Measurements from ENCODE around the gene ERF.
A peak's percentile ranks its signal among the peaks of the same experiment; 100 is the strongest.
"Not testable (repeated sequence)": the region's sequence is repeated elsewhere in the genome, so short reads cannot be mapped to it uniquely, and the experiment has no call there.

The ERF gene

GRCh38 chr19:42261763-42262162 is 6.8 kb upstream of the ERF start:
- no peak overlapping the region for H3K4me3 ChIP-seq (replicated peaks; ENCODE audit: low read depth, low read length)
- H3K27me3 ChIP-seq (replicated peaks; ENCODE audit: control insufficient read depth, insufficient read depth, low read length), result no peaks in the 10 kb centered on the region
- DNase-seq (ENCODE audit: extremely low read depth, insufficient read length), result no peak
- no peaks in the 10 kb centered on the region for H3K36me3 ChIP-seq (ENCODE audit: control insufficient read depth, insufficient read depth, low read length)
- TF ChIP-seq CTCF (IDR thresholded peaks at IDR 0.05; ENCODE audit: insufficient read depth, low read length, poor library complexity, severe bottlenecking), result no peak

GRCh38 chr19:42257842-42258241 is 2.9 kb upstream of the ERF start:
- not testable (repeated sequence) for DNase-seq (ENCODE audit: extremely low read depth, insufficient read length); H3K27me3 ChIP-seq (replicated peaks; ENCODE audit: control insufficient read depth, insufficient read depth, low read length); H3K36me3 ChIP-seq (ENCODE audit: control insufficient read depth, insufficient read depth, low read length); H3K4me3 ChIP-seq (replicated peaks; ENCODE audit: low read depth, low read length)

- H3K36me3 ChIP-seq (ENCODE audit: control insufficient read depth, insufficient read depth, low read length), result no peaks in the 10 kb centered on the region
- H3K4me3 ChIP-seq (replicated peaks; ENCODE audit: low read depth, low read length), result peak overlapping the region; percentile 69
- no peaks in the 10 kb centered on the region for H3K27me3 ChIP-seq (replicated peaks; ENCODE audit: control insufficient read depth, insufficient read depth, low read length)
- DNase-seq (ENCODE audit: extremely low read depth, insufficient read length), result no peak
- TF ChIP-seq CTCF (IDR thresholded peaks at IDR 0.05; ENCODE audit: insufficient read depth, low read length, poor library complexity, severe bottlenecking), result no peak
These were observed 1.1 kb upstream of the ERF start for GRCh38 chr19:42255766-42256745.

GRCh38 chr19:42254089-42254849 is 659 bp downstream of the ERF start:
- H3K4me3 ChIP-seq (replicated peaks; ENCODE audit: low read depth, low read length), result peak overlapping the region; percentile 87
- TF ChIP-seq CTCF (IDR thresholded peaks at IDR 0.05; ENCODE audit: insufficient read depth, low read length, poor library complexity, severe bottlenecking), result peak; percentile 0
- no peaks in the 10 kb centered on the region for H3K27me3 ChIP-seq (replicated peaks; ENCODE audit: control insufficient read depth, insufficient read depth, low read length)
- peaks cover 2% of the 10 kb centered on the region for H3K36me3 ChIP-seq (ENCODE audit: control insufficient read depth, insufficient read depth, low read length)
- DNase-seq (ENCODE audit: extremely low read depth, insufficient read length), result peak; percentile 81

GRCh38 chr19:42253245-42254088 is 1.5 kb downstream of the ERF start:
- no peak for TF ChIP-seq CTCF (IDR thresholded peaks at IDR 0.05; ENCODE audit: insufficient read depth, low read length, poor library complexity, severe bottlenecking)
- Histone ChIP-seq H3K4me3 (replicated peaks; ENCODE audit: low read depth, low read length) (peak overlapping the region; percentile 87), H3K36me3 (ENCODE audit: control insufficient read depth, insufficient read depth, low read length) (peaks cover 2% of the 10 kb centered on the region), H3K27me3 (replicated peaks; ENCODE audit: control insufficient read depth, insufficient read depth, low read length) (no peaks in the 10 kb centered on the region)
- DNase-seq (ENCODE audit: extremely low read depth, insufficient read length), result peak; percentile 57

Data from GM06990 (cell line).